ENCODE results near the gene TMEM154.

TMEM154 gene

GRCh38 chr4:152626790-152627189 lies 53.0 kb downstream of the TMEM154 start:
- no peak for DNase-seq (ENCODE audit: low read depth)

- no peak for DNase-seq (ENCODE audit: low read depth)
Observed at GRCh38 chr4:152620915-152621314, 58.9 kb downstream of the TMEM154 start.

DNA sequence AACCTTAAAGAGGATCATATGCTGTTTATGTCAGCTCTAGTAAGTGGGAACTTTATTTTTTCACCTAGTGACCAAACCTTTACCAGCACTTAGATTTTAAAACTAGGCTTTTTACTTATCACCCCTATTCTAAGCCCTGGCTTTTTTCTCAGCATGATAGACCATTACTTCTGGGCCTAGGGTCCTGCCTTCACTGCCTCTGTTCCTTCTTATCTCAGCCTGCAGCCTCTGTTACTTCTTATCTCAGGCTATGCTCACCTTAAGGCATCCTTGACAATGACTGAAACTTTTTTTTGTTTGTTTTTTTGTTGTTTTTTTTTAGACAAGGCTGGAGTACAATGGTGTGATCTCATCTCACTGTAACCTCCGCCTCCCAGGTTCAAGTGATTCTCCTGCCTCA lies 59.6 kb downstream of the TMEM154 start:
- no peak for DNase-seq (ENCODE audit: low read depth)

DNA sequence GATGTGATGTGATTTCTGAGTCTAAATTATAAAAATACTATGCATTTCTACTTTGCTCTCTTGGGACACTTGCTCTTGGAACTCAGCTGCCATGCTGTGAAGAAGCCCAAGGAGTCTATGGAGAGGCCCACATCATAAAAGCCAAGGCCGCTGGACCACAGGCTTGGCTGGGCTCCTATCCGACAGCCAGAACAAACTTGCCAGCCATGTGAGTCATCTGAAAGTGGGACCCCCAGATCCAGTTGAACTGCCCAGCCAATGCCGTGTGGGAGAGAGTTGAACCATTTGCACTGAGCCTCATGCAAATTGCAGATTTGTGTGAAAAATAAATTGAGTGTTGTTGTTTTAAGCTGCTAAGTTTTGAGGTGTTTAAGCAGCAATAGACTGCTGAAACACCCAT lies 60.2 kb downstream of the TMEM154 start:
- DNase-seq (ENCODE audit: low read depth) = no peak

- DNase-seq (ENCODE audit: low read depth) = no peak
Observed at GRCh38 chr4:152618971-152619370, 60.8 kb downstream of the TMEM154 start.

DNA sequence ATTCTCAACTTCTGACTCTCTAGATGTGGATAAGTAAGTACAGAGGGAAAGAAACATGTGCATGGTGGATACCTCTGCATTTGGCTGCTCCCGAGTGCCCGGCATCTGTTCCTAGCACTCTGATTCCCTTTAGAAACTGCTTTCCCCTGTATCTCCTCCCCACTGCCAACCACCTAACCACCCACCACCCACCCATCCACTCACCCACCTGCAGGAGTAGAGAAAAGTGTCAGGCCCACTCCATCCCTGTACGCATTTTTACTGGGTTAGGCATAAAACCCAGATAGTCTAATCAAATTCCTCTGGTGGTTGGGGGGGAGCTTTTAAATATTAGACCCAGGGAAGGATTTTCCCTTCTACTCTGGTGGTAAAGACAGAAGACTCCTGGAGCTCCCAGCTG lies 63.0 kb downstream of the TMEM154 start:
- no peak for DNase-seq (ENCODE audit: low read depth)

DNA sequence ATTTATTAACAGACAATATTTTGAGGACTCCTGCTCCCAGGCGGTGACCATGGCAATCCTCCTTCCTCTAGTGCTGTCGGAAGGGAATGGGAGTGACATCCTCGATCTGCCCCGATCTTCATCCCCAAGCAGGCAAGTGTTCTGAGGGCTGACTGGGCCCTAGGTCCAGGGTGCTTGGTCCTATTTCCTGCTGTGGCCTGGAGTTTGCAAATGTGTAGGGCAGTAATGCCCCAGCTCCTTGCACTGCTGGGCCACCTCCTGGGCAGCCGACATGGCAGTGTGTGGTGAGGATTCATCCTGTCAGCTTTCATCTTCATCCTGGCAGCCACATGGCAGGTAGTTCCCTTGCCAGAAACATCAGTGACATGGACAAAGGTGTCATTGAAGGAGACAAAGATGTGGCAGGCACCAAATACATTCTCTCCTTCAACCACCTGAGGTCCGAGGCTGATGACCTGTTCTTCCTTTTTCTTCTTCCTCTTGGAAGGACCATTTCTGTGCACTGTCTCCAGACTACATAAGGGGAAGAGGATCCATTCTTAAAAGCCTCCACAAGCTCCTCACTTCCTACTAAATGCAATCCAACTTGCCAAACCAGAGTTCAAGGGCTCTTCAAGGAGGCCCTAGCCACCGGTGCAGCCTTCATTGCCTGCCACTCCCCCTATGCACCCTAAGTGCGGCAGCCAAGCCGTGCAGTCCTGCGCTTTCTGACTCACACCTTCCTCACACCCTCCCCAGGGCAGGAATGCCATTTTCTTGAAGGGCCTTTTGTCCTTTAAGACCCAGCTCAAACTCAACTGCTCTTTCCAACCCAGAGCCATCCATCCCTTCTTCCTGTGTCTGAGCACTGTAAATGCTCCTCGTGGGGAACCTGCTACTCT lies 65.7 kb downstream of the TMEM154 start:
- DNase-seq (ENCODE audit: low read depth) = no peak

DNA sequence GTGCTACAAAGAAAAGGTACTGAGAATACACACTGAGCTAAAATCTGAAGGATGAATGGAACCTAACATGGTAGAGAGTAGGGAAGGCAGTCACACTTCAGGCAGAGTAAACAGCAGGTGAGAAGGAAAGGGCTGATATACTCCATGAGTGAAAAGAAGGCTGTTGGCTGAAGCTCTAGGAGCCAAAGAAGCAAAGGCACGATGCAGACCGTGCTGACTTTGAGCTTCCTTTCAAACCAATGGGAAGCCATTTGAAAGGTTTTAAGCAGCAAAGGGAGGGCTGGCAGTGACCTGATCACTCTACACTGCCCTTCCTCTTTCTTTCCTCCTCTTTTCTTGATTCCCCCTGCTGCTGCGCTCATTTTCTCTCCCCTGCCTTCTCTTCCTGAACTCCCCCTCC lies 66.4 kb downstream of the TMEM154 start:
- DNase-seq (ENCODE audit: low read depth) = no peak

DNA sequence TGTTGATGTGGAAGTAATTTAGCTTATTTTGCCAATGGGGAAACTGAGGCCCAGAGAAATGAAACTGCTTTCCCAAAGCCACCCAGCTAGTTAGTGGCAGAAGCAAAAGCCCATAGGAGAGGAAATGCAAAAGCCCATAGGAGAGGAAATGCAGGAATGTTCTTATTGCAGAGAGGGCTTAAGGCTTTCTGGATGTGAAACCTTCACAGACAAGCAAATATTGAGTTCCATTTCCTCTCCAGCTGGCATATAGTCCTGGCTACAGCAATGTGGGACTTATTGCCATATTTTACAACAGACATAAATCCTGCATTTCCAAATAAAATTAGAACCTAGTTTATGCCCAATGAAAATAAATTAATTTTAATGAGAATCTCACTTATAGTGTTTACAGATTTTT lies 69.7 kb downstream of the TMEM154 start:
- DNase-seq (ENCODE audit: low read depth) = no peak

DNA sequence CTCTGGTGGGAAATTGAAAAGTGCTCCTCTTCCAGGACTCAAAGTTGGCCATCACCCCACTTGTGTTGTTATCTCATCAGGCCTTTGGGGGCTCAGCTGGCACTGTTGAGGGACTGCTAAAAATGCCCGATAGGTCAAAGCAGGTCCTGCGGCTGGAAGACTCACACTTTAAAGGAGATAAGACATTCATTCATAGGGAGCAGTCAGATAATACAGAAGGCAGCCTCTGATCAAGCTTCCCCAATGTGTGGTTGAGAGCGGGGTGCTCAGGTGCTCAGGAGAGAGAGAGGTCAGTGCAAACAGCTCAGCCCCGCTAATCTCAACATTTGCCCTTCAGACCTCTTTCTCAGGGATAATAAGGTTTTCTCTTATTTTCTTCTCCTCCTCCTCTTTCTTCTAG lies 70.3 kb downstream of the TMEM154 start:
- DNase-seq (ENCODE audit: low read depth) = peak; percentile 39

- no peak for DNase-seq (ENCODE audit: low read depth)
Observed at GRCh38 chr4:152607178-152607577, 72.6 kb downstream of the TMEM154 start.

DNA sequence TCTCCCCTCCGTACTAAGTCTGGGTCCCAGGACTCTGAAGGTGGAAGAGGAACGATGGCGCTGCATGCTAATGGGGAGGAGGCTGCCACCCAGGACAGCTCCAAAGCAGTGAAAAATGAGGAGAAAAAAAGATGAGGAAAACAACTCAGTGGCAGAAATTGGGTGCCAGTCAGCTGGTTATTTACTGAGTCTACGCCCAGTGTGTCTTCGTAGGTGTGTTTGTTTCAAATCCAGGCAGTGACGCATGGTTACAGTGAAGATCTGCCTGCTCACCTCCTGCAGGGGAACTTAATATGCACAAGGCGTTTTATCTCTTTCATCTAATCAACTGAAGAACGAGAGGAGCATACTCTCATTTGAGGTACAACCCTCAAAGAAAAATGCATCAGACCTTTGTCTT lies 73.0 kb downstream of the TMEM154 start:
- DNase-seq (ENCODE audit: low read depth) = no peak

- no peak for DNase-seq (ENCODE audit: low read depth)
Observed at GRCh38 chr4:152605641-152606335, 74.0 kb downstream of the TMEM154 start.

- no peak for DNase-seq (ENCODE audit: low read depth)
Observed at GRCh38 chr4:152605031-152605430, 74.8 kb downstream of the TMEM154 start.

- no peak for DNase-seq (ENCODE audit: low read depth)
Observed at GRCh38 chr4:152601156-152601555, 78.6 kb downstream of the TMEM154 start.

- no peak for DNase-seq (ENCODE audit: low read depth)
Observed at GRCh38 chr4:152599636-152600035, 80.2 kb downstream of the TMEM154 start.

GRCh38 chr4:152599095-152599494 lies 80.7 kb downstream of the TMEM154 start:
- DNase-seq (ENCODE audit: low read depth) = no peak

- no peak for DNase-seq (ENCODE audit: low read depth)
Observed at GRCh38 chr4:152598454-152598853, 81.3 kb downstream of the TMEM154 start.

- DNase-seq (ENCODE audit: low read depth) = no peak
Observed at GRCh38 chr4:152594978-152595925, 84.5 kb downstream of the TMEM154 start.

GRCh38 chr4:152594057-152594456 lies 85.7 kb downstream of the TMEM154 start:
- DNase-seq (ENCODE audit: low read depth) = no peak

DNA sequence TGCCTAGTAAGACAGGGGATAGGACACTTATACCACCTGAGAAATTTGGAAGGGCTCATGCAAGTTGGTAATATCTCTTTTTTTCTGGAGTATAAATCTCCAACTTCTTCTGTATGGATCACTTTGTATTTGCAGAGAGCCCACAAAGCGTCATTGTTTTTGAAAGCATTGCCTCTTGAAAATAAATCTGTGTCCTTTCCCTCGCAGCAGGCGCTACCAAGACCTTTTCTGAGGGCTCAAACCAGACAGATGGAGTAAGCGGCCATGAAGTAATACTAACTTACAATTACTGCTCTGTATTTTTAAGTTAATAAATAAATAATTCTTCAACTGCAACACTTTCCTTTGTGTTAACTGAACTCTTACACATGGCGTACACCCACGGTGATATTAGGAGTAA lies 87.9 kb downstream of the TMEM154 start:
- DNase-seq (ENCODE audit: low read depth) = no peak

- DNase-seq (ENCODE audit: low read depth) = no peak
Observed at GRCh38 chr4:152591396-152591795, 88.4 kb downstream of the TMEM154 start.
